ENCODE measurements around the gene GOLGA3.
"Not testable (repeated sequence)": the region's sequence is repeated elsewhere in the genome, so short reads cannot be mapped to it uniquely, and the experiment has no call there.

Gene GOLGA3

DNA sequence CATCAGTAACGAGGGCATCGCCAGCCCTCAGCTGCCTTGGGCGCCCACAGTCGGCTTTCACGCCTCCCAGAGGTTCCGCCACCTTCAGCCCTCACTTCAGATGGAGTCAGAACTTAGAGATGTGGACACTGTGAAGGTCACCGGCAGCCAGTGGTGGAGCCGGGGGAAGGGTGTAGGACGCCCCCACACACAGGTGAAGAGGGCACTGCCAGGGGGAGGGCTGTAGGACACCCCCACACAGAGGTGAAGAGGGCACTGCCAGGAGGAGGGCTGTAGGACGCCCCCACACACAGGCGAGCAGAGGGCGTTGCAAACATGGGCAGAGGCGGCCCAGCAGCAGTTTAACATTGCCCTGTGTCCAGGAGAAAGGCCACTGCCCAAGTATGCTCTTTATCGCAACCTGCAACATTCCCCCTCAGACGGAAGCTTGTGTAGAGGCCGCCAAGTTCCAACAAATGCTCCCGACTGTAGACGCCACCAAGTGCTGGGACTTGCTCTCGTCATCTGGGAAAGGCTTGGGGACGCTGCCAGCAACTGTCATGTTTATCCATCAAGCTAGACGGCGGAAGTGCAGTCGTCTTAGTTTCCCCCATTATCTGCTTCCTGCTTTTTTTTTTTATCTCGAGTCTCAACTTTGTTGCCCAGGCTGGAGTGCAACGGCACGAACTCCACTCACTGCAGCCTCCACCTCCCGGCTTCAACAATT lies 62.1 kb downstream of the GOLGA3 start:
- no peak overlapping the region for H3K4me3 ChIP-seq (ENCODE audit: low read length)
- TF ChIP-seq, protein P1, sequence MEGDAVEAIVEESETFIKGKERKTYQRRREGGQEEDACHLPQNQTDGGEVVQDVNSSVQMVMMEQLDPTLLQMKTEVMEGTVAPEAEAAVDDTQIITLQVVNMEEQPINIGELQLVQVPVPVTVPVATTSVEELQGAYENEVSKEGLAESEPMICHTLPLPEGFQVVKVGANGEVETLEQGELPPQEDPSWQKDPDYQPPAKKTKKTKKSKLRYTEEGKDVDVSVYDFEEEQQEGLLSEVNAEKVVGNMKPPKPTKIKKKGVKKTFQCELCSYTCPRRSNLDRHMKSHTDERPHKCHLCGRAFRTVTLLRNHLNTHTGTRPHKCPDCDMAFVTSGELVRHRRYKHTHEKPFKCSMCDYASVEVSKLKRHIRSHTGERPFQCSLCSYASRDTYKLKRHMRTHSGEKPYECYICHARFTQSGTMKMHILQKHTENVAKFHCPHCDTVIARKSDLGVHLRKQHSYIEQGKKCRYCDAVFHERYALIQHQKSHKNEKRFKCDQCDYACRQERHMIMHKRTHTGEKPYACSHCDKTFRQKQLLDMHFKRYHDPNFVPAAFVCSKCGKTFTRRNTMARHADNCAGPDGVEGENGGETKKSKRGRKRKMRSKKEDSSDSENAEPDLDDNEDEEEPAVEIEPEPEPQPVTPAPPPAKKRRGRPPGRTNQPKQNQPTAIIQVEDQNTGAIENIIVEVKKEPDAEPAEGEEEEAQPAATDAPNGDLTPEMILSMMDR (conservative IDR thresholded peaks at IDR 0.05; ENCODE audit: low read depth, low read length): no peak

DNA sequence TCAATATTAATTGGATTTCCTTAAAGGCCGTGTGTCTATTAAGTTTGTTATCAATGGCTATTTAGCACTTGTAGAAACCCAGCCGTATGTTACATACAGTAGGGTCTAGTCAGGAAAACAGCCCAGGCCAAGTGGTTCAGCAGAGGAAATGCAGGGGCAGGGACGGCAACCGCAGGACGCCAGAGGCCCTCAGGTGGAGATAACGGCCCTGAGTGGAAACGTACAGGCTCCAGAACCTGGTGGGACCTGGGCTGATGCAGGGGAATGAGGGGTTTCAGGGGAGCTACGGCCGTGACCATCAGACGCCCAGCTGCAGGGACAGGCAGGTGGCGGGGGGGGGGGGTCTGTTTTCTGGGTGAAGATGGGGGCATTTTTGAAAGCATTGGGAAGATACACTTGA lies 63.3 kb downstream of the GOLGA3 start:
- no peak for DNase-seq (ENCODE audit: low read depth)
- TF ChIP-seq, protein P1 (conservative IDR thresholded peaks at IDR 0.05; ENCODE audit: low read depth, low read length): no peak
- H3K4me3 ChIP-seq (ENCODE audit: low read length): no peak overlapping the region

More for the DNA sequence above, 62.1 kb downstream of the GOLGA3 start:
- no peak for DNase-seq (ENCODE audit: low read depth)

DNA sequence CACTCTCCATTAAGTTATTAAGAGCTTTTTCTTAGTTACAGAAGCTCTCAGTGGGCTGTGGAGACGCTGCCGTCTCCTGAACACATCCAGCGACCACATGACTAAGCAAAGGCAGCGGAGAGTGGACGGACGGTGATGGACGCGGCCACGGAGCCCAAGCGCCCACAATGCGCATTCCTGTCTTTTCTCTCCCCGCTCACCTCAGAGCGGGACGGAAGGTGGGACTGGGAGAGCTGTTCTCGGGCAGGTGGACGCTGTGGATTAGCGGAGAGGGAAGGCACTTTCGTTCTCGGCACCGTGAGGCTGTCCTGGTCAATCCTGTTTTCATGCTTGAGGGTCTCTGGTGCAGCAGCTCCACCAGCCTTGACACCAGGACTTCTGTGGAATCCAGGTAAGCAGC lies 64.4 kb downstream of the GOLGA3 start:
- no peak overlapping the region for H3K4me3 ChIP-seq (ENCODE audit: low read length)
- no peak for DNase-seq (ENCODE audit: low read depth)
- TF ChIP-seq, protein P1 (conservative IDR thresholded peaks at IDR 0.05; ENCODE audit: low read depth, low read length): no peak

DNA sequence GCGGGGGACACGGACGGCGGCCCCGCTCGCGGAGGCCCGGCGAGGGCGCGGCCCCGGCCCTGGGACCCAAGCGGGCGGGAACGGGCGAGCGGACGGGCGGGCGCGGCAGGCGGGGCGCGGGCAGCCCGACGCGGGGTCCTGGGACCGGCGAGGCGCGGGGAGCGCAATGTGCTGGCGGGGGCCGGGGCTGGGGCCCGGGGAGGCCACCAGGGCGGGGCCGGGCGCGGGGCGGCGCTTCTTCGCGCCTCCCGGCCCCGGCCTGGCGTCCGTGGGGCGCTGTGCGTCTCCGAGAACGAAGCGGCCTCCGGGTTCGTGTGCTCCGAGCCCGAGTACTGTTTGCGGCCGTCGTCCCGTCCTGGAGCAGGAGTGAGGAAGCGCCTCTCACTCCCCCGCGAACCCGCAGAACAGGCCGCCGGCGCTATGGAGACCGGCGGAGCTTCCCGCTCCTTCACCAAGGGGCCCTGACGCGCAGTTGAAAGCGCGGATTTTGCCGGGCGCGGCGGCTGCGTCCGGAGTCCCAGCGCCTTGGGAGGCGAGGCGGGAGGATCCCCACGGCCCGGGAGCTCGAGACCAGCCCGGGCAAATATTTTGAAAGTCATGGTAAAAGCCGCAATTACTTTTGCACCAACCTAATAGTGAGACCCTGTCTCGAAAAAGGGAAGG lies 66.6 kb downstream of the GOLGA3 start:
- peak; percentile 39 for DNase-seq (ENCODE audit: low read depth)
- H3K4me3 ChIP-seq (ENCODE audit: low read length): peak overlapping the region; percentile 64
- TF ChIP-seq, protein P1 (conservative IDR thresholded peaks at IDR 0.05; ENCODE audit: low read depth, low read length): no peak

DNA sequence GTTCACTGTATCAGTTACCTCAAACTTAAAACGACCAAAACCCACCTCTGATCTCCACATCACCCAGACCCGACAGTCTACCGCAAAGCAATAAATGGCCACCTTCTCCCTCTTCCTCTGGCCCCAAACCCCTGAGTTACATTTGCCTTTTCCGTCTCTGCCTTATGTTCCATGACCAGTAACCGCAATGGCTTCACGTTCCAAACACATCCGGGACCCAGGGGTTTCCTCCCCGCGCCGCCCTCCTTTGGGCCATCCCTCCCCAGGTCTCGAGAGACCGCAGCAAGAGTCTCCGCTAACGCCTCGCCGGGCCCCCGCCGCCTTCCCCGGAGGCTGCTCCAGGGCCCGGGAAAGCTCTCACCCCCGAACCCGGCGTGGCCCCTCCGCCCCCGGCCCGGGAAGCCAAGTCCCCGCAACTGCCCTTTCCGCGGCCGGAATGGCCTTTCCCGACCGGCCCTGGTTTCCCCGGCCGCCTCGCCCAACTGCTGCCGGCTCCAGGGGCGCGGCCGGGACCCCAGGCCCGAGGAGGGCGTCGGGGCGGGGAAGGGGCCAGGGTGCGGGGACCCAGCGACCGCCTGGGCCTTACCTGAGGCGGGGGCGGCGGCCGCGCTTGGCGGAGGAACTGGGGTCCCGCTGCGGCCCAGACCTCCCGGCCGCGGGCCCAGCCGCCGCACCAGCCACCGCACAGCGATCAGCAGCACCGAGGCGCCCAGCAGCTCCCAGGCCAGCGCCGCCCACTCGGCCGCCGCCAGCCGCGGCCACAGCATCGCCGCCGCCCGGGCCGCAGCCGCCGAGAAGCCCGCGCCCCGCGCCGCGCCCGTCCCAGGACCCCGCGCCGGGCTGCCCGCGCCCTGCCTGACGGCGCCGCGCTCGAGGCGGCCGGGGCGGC lies 67.4 kb downstream of the GOLGA3 start, which contains the start of gene ANKLE2:
Gene ANKLE2 (minus strand): TSS at position 801 of the 889 bp plus-strand sequence. CDS start 34 bp downstream, at position 767.
- H3K4me3 ChIP-seq (ENCODE audit: low read length): peak within 1 kb of the TSS; percentile 89
- DNase-seq (ENCODE audit: low read depth): no peak
- TF ChIP-seq, protein P1 (conservative IDR thresholded peaks at IDR 0.05; ENCODE audit: low read depth, low read length): no peak

DNA sequence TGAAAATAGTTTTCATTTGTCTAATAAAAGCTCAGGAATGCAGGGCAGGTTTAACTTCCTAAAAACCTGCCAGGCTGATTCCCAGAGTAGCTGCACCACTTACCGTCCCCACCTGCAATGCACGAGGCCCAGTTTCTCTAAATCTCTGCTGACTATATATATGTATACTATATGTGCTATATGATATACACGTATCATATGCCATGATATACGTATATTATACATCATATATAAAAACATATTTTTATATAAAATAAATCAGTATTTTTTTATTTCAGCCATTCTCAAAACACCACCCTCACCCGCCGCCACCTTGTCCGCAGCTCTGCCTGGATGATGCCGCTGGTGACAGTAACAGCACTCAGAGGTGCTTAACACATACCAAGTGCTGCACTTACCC lies 69.3 kb downstream of the GOLGA3 start:
- DNase-seq (ENCODE audit: low read depth): no peak
- TF ChIP-seq, protein P1 (conservative IDR thresholded peaks at IDR 0.05; ENCODE audit: low read depth, low read length): no peak
- H3K4me3 ChIP-seq (ENCODE audit: low read length): no peak overlapping the region

DNA sequence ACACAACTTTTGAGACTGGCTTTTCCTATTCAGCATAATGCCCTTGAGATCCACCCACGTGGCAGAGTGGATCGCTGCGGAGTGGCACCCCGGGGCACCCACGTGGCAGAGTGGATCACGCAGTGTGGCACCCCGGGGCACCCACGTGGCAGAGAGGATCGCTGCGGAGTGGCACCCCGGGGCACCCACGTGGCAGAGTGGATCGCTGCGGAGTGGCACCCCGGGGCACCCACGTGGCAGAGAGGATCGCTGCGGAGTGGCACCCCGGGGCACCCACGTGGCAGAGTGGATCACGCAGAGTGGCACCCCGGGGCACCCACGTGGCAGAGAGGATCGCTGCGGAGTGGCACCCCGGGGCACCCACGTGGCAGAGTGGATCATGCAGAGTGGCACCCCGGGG lies 69.8 kb downstream of the GOLGA3 start:
- not testable (repeated sequence) for H3K4me3 ChIP-seq (ENCODE audit: low read length); DNase-seq (ENCODE audit: low read depth)
